HG03558 (cell line): Measurements from ENCODE around the gene TMEM98.
"Not testable (repeated sequence)": the region's sequence is repeated elsewhere in the genome, so short reads cannot be mapped to it uniquely, and the experiment has no call there.

ENCODE experiments used
- ATAC-seq: cut with Tn5 transposase; IDR thresholded peaks from one replicate; pipeline ENCODE4 v1.9.1; 2021; ENCODE audit warnings: moderate number of reproducible peaks; ENCODE audit not compliant: unreplicated experiment; ENCODE audit errors: extremely low read depth

TMEM98 gene

DNA sequence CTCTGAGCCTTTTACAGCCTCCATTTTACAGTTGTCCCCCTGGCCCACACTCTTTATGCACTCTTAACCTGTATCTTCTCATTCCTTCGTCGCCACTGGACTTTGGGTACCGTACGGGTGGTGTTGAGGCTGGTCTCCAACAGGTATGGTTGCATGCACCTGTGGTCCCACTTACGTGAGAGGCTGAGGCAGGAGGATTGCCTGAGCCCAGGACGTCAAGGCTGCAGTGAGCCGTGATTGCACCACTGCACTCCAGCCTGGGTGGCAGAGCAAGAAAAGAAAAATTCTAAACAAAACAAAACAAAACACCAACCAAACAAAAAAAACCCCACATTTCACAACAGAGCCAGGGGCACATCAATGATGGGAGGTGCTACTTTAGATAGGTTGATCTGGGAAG, 14.4 kb upstream of the TMEM98 start:
- no peak for ATAC-seq

DNA sequence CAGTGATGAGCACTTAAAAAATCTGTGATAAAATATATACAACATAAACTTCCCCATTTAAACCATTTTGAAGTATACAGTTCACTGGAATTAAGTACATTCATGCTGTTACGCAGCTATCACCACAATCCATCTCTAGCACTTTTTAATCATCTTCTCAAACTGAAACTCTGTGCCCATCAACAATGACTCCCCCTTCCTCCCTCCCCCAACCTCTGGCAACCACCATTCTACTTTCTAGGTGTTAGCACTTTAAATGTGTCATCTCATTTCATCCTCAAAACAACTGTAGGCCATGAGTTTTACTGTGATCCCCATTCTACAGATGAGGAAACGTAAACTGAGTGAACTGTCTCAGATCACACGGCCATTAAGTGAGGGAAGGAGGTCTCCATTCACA, 13.8 kb upstream of the TMEM98 start:
- no peak for ATAC-seq

DNA sequence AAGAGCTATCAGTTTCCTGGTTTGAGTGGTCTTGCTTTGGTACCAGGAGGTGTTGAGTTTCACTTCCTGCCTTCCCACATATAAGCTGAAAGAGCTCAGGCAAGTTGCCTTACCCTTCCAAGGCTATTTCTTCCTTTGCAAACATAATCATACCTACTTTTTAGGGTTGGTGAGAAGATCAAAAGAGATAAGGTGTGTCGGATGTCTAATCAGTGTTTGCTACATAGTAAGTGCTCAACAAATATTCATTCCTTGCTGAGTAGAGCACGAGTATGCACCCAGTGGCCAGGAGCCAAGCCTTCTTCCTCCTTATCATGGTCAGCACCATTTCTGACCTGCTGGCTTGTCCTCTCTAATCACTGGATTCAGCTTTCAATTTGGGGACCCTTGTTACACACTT, 12.7 kb upstream of the TMEM98 start:
- no peak for ATAC-seq

DNA sequence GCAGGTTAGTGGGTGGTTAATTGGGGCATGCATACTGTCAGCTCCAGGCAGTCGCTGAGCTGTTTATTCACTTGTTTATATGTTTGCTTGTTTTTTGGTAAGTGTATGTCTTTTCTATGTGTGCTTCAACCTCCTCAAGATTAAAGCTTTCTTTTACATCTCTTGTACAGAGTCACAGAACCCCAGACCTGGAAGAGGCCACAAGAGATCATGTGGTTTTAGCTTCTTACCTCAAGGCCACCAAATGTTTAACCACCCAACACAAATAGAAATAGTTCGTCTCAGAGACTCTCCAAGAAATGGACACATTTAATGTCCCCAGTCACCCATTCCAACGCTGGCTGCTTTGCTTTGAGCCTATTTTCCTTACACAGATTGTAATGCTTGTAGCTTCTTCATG, 11.8 kb upstream of the TMEM98 start:
- no peak for ATAC-seq

DNA sequence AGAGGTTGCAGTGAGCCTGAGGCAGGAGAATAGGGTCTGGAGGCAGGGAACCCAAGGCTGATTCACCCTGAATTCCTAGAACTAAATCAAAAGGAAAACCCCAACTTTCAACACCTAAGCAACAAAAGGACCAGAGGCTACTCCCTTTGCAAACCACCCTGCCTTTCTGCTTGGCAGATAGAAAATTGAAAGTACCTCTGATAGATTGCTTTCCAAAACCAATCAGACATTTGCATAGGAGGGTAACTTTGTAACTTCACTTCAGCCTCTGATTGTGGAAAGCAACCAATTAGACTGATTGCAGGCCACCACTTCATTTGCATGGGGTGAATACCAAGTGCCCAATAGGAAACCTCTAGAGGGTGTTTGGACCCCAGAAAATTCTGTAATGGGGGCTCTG, 10.9 kb upstream of the TMEM98 start:
- ATAC-seq = no peak

DNA sequence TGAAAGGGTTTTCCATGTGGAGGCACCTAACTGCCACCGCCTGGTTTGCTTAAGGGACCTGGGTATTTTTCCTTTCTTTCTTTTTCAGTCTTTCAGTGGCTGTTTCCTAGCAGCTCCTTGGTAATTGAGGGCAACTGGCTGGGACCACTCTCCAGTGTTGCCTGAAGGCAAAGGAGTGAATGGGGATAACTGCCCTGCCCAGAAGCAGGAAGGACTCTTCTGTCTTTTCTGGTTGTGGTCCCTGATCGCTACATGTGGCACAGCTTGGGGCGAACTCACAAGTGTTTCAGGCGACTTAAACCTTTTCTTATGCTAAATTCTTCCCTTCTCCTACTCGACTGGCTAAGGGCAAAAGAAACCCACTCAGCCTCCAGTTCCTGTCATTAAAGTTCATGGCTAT, 10.1 kb upstream of the TMEM98 start:
- ATAC-seq = no peak

DNA sequence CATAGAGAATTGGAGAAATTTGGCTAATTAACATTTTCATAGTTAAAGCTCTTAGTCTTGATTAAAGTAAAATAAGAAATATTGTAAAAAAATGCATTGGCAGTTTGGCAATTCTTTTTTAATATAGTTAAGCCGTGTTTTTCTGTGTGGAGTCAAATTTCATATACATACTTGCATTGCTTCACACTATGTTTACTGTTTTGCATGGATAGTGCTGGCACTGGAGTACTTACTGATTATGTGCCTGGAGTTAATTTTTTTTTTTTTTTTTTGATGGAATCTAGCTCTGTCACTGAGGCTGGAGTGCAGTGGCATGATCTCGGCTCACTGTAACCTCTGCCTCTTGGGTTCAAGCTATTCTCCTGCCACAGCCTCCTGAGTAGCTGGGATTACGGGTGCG, 8.1 kb upstream of the TMEM98 start:
- not testable (repeated sequence) for ATAC-seq

DNA sequence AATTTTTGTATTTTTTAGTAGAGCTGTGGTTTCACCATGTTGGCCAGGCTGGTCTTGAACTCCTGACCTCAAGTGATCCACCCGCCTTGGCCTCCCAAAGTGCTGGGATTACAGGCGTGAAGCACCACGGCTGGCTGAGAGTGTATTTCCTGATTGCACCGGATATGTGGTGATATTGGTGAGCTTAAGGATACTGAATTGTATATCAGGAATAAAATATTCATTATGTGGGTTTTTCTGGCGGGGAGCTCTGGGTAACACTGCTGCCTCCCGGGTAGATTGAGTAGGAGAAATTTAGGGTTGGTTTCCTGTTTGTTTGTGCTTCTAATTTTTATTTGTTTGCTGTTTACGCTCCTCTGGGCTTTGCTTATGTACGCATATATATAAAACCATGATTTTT, 7.7 kb upstream of the TMEM98 start:
- ATAC-seq = no peak

DNA sequence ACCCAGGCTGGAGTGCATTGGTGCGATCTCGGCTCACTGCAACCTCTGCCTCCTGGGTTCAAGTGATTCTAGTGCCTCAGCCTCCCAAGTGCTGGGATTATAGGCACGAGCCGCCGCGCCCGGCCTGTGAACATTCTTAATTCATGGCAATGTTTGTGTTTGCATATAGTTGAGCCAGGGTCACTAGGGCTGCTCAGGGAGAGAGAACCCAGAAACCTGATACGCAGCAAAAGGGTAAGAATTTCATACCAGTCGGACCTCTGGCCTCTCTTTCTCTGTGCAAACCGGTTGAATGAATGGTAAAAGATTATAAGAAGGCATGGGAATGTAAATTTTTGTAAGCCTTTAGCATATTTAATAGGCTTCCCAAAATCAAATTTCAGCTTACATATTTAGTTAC, 6.9 kb upstream of the TMEM98 start:
- no peak for ATAC-seq

DNA sequence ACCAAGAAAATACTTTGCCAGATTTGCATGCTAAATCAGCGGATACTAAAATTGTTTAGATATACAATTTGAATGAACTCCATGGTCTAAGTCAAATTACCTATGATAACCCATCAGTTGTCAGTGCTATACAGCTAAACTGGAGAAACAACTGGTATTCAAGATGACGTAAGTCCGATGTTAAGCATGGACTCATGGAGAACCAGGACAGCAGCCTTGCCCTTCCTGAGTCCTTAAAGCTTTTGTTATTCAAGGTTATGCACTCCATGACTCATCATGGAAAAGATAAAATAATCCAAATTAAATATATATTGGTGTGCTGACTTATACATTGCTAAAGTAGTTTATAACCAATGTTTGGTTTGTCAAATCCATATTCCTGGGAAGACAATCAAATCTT, 4.0 kb upstream of the TMEM98 start:
- ATAC-seq = not testable (repeated sequence)

DNA sequence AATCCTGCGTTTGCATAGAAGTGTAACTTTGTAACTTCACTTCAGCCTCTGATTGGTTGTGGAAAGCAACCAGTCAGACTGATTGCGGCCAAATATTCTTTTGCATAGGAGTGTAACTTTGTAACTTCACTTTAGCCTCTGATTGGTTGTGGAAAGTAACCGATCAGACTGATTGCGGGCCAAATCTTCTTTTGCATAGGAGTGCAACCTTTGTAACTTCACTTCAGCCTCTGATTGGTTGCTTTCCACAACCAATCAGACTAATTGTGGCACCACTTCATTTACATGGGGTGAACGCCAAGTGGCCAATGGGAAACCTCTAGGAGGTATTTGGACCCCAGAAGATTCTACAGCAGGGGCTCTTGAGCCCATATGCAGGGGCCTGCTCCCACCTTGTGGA, 1.8 kb upstream of the TMEM98 start:
- ATAC-seq = no peak

DNA sequence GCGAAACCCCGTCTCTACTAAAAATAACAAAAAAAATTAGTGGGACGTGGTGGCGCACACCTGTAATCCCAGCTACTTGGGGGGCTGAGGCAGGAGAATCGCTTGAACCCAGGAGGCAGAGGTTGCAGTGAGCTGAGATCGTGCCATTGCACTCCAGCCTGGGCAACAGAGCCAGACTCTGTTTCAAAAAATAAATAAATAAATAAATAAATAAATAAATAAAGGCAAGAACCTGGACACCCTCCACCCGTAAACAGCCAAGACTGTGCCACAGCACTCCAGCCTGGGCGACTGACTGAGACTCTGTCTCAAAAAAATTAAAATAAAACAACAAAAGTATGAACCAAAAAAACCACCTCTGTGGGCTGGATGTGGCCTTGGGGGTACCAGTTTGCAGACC, 1.2 kb upstream of the TMEM98 start:
- ATAC-seq = not testable (repeated sequence)

DNA sequence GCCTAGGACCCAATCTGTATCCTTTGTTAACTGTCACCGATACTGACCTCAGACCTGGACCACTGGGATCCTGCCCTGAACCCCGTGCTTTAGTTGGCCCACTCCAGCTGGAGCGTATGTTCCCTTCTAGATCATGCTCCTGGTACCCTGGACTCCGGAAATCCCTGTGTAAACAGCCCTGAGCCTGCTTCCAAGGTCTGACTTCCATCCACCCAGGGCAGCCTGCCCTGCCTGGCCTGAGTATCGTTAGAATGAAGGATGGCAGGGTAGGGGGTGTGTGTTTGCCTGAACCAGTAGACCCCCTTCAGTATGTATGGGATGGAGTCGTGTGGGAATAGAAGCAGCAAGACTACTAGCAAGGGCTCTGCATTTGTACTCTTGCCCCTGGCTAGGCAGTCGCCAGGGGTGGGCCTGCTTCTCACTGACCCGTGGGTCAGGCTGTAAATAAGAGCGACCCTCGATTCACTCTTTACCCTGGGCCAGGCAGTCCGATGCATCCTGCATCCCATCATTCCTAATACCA, 691 bp upstream of the TMEM98 start:
- no peak for ATAC-seq

DNA sequence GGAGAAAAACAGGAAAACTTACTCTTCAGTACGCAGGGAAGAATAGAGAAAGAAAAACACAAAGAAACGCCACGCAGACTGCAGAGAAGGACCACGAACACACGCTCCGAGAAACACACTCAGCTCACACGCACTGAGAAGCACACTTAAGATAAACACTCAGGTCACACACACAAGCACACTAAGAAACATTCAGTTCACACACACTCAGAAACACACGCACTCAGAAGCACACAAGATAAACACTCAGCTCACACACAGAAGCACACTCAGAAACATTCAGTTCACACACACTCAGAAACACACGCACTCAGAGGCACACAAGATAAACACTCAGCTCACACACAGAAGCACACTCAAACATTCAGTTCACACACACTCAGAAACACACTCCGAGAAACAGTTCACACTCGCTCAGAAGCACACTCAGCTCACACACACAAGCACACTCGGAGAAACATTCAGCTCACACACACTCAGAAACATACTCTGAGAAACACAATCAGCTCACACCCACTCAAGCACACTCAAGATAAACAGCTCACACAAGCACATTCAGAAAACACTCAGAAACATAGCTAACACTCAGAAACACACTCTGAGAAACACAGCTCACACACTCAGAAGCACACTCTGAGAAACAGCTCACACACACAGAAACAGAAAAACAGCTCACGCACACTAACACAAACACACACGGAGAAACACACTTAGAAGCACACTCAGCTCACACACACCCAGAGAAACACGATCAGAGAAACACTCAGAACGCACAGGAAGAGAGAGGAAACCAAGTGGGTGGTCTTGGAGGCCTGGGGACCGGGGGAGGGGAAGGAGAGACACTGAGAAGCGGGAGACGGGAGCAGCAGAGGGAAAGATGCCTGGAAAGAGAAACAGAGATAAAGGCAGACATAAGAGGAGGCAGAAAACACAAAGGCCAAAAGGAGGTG, 908 bp downstream of the TMEM98 start:
- no peak for ATAC-seq

DNA sequence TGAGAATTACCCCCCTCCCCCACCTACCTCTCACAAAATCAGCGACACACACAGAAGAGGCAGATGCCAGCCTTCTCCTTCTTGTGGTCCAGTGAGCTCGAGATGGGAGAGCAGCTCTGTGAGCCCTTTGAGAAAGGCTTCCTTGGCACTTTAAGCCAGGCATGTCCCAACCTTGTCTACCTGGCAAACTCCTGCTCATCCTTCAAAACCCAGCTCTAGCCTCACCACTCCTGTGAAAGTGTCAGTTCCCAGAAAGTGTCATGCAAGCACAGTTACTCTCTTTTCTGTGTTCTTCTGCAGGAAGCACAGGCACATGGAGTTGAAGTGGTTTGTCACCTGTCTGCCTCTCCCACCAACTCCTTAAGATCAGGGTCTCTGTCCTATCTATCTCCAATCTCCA, 1.6 kb downstream of the TMEM98 start:
- ATAC-seq = no peak

DNA sequence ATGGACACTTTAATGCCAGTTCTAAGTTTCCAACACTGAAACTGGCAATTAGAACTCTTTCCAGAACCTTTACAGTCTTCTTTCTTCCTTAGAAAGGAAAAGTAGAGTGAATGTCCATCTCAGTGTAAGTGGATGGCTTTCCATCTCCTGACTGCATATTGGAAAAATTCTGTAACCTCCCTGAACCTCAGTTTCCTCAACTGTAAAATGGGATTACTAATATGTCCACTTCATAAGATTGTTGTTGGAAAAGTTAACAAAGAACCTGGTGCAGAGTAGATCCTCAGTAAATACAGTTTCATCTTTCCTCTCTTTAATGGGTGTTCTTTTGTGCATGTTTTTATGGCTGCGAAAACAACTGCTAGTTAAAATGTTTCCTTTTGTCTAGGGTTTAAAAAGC, 2.6 kb downstream of the TMEM98 start:
- ATAC-seq = no peak

DNA sequence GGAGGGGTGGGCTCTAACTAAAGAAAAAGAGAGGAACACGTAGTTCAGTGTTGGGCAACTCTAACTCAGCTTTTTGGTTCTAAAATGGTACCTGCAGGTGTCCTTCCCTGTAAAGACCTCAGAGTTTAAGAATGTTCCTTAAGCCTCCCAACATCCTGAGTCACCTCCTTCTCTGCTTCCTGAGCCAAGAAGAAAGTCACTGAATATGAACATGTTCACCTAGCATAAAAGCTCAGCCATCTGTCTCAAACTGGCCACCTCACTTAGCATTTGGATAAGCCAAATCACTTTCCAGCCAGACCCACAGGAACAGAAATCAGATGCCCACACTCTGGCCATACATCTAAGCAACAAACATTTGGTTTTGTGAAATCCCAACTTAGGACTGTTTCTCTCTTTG, 3.7 kb downstream of the TMEM98 start:
- ATAC-seq = no peak

DNA sequence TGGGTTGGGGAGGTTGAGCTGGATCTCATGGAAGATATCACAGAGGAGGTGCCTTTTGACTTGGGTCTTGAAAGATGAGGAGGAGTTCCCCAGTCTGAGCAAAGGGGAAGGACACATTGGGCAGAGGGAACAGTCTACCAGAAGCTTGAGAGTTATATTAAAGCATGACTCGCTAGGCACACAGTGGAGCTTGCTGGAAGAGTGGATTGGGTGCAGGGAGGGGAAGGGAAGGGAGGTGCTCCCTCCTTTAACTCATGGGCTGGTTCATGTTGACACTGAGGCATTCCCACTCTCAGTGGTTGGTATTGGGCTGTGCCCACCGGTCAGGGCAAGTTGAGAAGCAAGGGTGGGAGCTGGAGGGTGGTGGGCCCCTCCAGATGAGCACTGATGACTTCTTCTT, 5.9 kb downstream of the TMEM98 start:
- no peak for ATAC-seq

DNA sequence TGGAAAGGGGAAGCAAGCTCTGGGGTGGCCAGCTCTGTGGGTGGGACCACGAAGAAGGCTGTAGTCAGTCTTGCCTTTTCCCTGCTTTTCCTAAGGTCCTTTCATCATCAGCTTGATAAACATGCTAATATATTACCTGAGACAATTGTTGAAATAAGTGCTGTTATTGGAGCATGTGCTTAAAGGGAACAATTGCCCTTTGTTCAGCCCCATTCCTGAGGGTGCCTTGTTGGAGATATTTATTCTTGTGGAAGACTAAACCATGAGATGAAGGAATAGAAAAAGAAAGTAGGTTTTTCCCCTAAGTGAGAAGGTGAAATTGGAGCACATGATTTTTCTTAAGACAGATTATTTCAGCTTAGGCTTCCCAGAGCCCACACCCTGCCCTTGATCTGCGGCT, 7.8 kb downstream of the TMEM98 start:
- ATAC-seq = no peak

DNA sequence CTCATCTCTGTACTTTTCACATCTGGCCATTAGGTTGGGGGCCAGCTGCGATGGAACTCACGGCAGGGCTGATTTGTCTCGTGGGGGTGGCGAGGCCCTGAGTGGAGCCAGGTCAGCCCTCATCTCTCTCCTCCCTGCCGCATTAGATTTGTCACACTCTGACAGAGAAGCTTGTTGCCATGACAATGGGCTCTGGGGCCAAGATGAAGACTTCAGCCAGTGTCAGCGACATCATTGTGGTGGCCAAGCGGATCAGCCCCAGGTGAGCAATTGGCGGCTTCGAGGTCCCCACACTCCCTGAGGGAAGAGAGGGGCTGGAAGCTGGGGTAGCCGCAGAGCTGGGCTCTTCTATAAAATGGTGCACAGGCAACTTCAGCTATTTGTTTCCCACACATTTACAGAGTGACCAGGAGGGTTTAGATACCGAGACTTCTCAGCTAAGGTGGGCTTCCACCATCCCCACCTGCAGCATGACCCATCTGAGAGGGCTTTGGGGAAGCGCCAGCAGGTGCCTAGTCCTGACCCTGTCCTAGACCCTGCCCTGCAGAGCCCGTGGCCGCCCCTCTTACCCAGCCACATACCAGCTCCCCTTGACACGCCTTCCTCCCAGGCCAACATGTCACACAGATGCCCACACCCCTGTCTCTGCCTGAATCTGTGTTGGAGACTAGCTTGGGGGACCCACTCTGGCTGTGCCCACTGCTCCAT, 8.4 kb downstream of the TMEM98 start:
- no peak for ATAC-seq

DNA sequence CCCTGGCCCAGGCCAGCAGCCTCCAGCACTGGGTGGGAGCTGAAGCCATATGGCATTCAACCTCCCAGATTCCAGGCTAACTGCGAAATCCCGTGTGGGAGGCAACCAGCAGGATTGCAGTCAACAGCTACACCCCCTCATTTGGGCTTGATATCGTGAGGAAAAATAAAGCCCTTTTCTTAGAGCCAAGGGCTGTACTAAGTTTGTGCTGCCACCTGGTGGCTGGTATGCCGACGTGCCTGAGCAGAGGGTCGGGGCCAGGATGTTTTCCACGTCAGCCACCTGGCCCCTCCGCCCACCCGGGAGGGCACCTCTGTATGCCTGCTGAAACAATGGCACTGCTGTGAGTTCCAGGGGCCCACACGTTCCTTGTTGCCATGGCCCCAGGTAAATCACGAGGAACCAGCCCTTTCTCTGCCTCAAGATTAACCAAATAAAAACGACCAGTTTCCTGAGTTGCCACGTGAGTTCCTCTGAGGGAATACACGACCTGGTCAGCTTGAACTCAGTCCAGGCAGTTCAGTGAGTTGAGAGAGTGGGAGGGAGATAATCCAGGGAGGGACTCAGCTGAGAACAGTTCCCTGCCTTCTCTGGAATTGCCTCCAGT, 9.0 kb downstream of the TMEM98 start:
- ATAC-seq = no peak
